ENCODE data around the gene UBE3C. TPM values are rescaled to one million over a fixed set of nuclear protein-coding genes. Genes with fewer than 3 reads are reported as not detected.

UBE3C gene
- total and polyA plus RNA-seq, 2 of the 13 experiments (the other 11 are each of a cell fraction or from before 2014, with no cell fraction given), result 27.0 to 48.2 TPM

DNA sequence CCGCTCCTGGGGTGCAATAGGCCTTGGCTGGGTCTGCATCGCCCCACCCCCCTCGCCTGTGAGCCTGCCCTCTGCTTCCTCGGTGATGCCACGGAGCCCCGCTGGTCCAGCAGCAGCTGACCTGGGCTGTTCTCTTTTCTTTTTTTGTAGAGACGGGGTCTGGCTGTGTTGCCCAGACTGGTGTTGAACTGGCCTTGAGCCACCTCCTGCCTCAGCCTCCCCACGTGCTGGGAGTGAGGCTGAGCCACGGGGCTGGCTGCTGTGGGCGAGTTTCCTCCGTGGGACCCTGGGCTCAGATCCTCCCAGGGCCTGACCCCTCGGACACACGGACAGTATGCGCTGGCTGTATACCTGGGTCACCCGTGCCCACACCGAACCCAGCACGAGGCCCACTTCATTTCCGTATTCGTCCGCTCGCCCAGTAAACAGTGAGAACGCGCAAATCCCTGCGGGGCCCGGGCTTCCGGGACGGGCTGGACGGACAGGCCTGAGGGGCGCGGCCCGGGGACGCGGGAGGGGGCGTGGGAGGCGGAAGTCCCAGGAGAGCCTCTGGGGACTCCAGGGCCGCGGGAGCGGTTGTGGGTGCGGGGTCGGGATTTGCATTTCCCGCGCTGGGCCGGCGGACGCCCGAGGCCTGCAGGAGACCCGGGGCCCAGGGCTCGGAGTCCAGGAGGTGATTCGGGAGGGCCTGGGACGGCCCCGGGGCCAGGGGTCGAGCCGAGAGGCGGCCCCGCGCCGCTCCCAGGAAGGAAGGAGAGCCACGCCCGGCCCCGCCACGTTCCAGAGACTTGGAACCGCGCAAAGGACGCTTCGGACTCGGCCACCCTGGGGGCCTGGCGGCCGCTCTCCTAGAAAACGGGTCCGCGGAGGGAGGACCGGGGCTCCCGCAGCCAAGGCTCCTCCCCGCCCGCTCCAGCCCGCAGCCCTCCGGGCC, 140.3 kb downstream of the UBE3C start (continued):
- TF ChIP-seq TBL1XR1 (IDR thresholded peaks at IDR 0.05; ENCODE audit: borderline replicate concordance, low read length, partially characterized antibody) (no peak), ZNF629 (CRISPR knock-in tag; conservative IDR thresholded peaks at IDR 0.05) (no peak), FOSL1 (CRISPR knock-in tag; IDR thresholded peaks at IDR 0.05; ENCODE audit: borderline replicate concordance) (no peak), ZFP36 (IDR thresholded peaks at IDR 0.05; ENCODE audit: borderline replicate concordance, low read depth, low read length, partially characterized antibody) (no peak), TSC22D2 (CRISPR knock-in tag; IDR thresholded peaks at IDR 0.05; ENCODE audit: borderline replicate concordance) (no peak), ZNF607 (CRISPR knock-in tag; IDR thresholded peaks at IDR 0.05; ENCODE audit: borderline replicate concordance) (no peak), ZNF253 (CRISPR knock-in tag; IDR thresholded peaks at IDR 0.05; ENCODE audit: borderline replicate concordance) (no peak), ZNF720 (CRISPR knock-in tag; IDR thresholded peaks at IDR 0.05) (no peak), ZFAT (CRISPR knock-in tag; conservative IDR thresholded peaks at IDR 0.05) (no peak), ZSCAN22 (CRISPR knock-in tag; IDR thresholded peaks at IDR 0.05) (no peak), SRSF1 (optimal IDR thresholded peaks at IDR 0.05; ENCODE audit: low read depth, low read length) (no peak), RARG (CRISPR knock-in tag; IDR thresholded peaks at IDR 0.05; ENCODE audit: low read depth) (no peak), ZNF17 (CRISPR knock-in tag; IDR thresholded peaks at IDR 0.05) (no peak), KDM5A (IDR thresholded peaks at IDR 0.05; ENCODE audit: borderline replicate concordance, low read length) (no peak)
- TF ChIP-seq, protein P1, sequence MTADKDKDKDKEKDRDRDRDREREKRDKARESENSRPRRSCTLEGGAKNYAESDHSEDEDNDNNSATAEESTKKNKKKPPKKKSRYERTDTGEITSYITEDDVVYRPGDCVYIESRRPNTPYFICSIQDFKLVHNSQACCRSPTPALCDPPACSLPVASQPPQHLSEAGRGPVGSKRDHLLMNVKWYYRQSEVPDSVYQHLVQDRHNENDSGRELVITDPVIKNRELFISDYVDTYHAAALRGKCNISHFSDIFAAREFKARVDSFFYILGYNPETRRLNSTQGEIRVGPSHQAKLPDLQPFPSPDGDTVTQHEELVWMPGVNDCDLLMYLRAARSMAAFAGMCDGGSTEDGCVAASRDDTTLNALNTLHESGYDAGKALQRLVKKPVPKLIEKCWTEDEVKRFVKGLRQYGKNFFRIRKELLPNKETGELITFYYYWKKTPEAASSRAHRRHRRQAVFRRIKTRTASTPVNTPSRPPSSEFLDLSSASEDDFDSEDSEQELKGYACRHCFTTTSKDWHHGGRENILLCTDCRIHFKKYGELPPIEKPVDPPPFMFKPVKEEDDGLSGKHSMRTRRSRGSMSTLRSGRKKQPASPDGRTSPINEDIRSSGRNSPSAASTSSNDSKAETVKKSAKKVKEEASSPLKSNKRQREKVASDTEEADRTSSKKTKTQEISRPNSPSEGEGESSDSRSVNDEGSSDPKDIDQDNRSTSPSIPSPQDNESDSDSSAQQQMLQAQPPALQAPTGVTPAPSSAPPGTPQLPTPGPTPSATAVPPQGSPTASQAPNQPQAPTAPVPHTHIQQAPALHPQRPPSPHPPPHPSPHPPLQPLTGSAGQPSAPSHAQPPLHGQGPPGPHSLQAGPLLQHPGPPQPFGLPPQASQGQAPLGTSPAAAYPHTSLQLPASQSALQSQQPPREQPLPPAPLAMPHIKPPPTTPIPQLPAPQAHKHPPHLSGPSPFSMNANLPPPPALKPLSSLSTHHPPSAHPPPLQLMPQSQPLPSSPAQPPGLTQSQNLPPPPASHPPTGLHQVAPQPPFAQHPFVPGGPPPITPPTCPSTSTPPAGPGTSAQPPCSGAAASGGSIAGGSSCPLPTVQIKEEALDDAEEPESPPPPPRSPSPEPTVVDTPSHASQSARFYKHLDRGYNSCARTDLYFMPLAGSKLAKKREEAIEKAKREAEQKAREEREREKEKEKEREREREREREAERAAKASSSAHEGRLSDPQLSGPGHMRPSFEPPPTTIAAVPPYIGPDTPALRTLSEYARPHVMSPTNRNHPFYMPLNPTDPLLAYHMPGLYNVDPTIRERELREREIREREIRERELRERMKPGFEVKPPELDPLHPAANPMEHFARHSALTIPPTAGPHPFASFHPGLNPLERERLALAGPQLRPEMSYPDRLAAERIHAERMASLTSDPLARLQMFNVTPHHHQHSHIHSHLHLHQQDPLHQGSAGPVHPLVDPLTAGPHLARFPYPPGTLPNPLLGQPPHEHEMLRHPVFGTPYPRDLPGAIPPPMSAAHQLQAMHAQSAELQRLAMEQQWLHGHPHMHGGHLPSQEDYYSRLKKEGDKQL (CRISPR knock-in tag; IDR thresholded peaks at IDR 0.05; ENCODE audit: low read depth), result no peak
- TF ChIP-seq, protein P2, sequence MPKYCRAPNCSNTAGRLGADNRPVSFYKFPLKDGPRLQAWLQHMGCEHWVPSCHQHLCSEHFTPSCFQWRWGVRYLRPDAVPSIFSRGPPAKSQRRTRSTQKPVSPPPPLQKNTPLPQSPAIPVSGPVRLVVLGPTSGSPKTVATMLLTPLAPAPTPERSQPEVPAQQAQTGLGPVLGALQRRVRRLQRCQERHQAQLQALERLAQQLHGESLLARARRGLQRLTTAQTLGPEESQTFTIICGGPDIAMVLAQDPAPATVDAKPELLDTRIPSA (CRISPR knock-in tag; IDR thresholded peaks at IDR 0.05; ENCODE audit: borderline replicate concordance), result no peak; the same call in 1 of the 2 replicates
- TF ChIP-seq, protein P3, sequence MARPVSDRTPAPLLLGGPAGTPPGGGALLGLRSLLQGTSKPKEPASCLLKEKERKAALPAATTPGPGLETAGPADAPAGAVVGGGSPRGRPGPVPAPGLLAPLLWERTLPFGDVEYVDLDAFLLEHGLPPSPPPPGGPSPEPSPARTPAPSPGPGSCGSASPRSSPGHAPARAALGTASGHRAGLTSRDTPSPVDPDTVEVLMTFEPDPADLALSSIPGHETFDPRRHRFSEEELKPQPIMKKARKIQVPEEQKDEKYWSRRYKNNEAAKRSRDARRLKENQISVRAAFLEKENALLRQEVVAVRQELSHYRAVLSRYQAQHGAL (CRISPR knock-in tag; IDR thresholded peaks at IDR 0.05; ENCODE audit: not compliant biosample characterization), result no peak
- TF ChIP-seq, protein P4, sequence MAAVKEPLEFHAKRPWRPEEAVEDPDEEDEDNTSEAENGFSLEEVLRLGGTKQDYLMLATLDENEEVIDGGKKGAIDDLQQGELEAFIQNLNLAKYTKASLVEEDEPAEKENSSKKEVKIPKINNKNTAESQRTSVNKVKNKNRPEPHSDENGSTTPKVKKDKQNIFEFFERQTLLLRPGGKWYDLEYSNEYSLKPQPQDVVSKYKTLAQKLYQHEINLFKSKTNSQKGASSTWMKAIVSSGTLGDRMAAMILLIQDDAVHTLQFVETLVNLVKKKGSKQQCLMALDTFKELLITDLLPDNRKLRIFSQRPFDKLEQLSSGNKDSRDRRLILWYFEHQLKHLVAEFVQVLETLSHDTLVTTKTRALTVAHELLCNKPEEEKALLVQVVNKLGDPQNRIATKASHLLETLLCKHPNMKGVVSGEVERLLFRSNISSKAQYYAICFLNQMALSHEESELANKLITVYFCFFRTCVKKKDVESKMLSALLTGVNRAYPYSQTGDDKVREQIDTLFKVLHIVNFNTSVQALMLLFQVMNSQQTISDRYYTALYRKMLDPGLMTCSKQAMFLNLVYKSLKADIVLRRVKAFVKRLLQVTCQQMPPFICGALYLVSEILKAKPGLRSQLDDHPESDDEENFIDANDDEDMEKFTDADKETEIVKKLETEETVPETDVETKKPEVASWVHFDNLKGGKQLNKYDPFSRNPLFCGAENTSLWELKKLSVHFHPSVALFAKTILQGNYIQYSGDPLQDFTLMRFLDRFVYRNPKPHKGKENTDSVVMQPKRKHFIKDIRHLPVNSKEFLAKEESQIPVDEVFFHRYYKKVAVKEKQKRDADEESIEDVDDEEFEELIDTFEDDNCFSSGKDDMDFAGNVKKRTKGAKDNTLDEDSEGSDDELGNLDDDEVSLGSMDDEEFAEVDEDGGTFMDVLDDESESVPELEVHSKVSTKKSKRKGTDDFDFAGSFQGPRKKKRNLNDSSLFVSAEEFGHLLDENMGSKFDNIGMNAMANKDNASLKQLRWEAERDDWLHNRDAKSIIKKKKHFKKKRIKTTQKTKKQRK (IDR thresholded peaks at IDR 0.05; ENCODE audit: low read length), result no peak

All from HepG2 (cell line).